HCT116 (cell line): ENCODE results near the gene ZNF462.

Experiments
- ATF3 ChIP-seq: IDR thresholded peaks from 2 replicates; pipeline ENCODE4 v1.6.1; 2012
- CTCF ChIP-seq, 3 experiments: fragments of 200-600 bp in 1 of 3; sonication (generic) in 1 of 3; IDR thresholded peaks in 2 of 3; conservative IDR thresholded peaks in 1 of 3; 2 replicates each; pipeline ENCODE4 v1.5.1; 2012 to 2017; ENCODE audit warnings: low read depth in 2 of 3, low read length in 2 of 3, antibody characterized with exemption in 1 of 3, borderline replicate concordance in 1 of 3, control low read depth in 1 of 3, mild to moderate bottlenecking in 1 of 3, mixed read lengths in 1 of 3, mixed run types in 1 of 3, moderate library complexity in 1 of 3; ENCODE audit not compliant: insufficient read depth in 1 of 3
- EZH2 ChIP-seq: fragments of 200-600 bp; sonication (generic); IDR thresholded peaks from 2 replicates; pipeline ENCODE4 v1.6.1; 2017; ENCODE audit warnings: antibody characterized with exemption, mixed run types
- MAX ChIP-seq: IDR thresholded peaks from 2 replicates; pipeline ENCODE4 v1.6.1; 2012
- POLR2A ChIP-seq: IDR thresholded peaks from 2 replicates; pipeline ENCODE4 v1.7.0; 2011; ENCODE audit warnings: borderline replicate concordance; ENCODE audit not compliant: insufficient read depth, insufficient read length; ENCODE audit errors: extremely low read depth
- POLR2AphosphoS5 ChIP-seq: IDR thresholded peaks from 2 replicates; pipeline ENCODE4 v1.6.1; 2011; ENCODE audit warnings: mild to moderate bottlenecking, low read depth, low read length, moderate library complexity
- SP1 ChIP-seq: IDR thresholded peaks from 2 replicates; pipeline ENCODE4 v1.6.1; 2012; ENCODE audit warnings: low read depth
- ZNF274 ChIP-seq: fragments of 200-500 bp; sonication (Bioruptor generic); IDR thresholded peaks from 2 replicates; pipeline ENCODE4 v1.6.1; 2014; ENCODE audit warnings: mild to moderate bottlenecking, low read depth, low read length, inconsistent platforms

GRCh38 chr9:106830527-106831150 is 32.3 kb upstream of the ZNF462 start:
- TF ChIP-seq CTCF (IDR thresholded peaks at IDR 0.05 in 2 of 3, conservative IDR thresholded peaks at IDR 0.05 in 1 of 3; ENCODE audit: borderline replicate concordance in 1 of 3, insufficient read depth in 1 of 3, low read depth in 2 of 3, low read length in 2 of 3) = no peak
- no peak for TF ChIP-seq EZH2
- no peak for TF ChIP-seq MAX
- no peak for TF ChIP-seq POLR2A
- TF ChIP-seq ATF3 = no peak
- TF ChIP-seq POLR2AphosphoS5 = no peak
- TF ChIP-seq ZNF274 = no peak
- TF ChIP-seq SP1 = no peak
